Prostate gland (tissue), 2 donors: ENCODE results near the gene OR8H3. TPM values are rescaled to one million over a fixed set of nuclear protein-coding genes. Genes with fewer than 3 reads are reported as not detected.
"Not testable (repeated sequence)": the region's sequence is repeated elsewhere in the genome, so short reads cannot be mapped to it uniquely, and the experiment has no call there.

Experiments
- DNase-seq: peaks from one replicate; pipeline ENCODE4 v3.0.0-alpha.2; 2019; ENCODE audit warnings: low spot score
- H3K27ac ChIP-seq, 2 donors: fragments of 200-600 bp; sonication (generic); 2 replicates each; pipeline ENCODE4 v1.5.1; 2017 to 2019
- H3K27me3 ChIP-seq: fragments of 200-600 bp; sonication (generic); replicated peaks from 2 replicates; pipeline ENCODE4 v1.5.1; 2019; ENCODE audit not compliant: insufficient read depth
- H3K36me3 ChIP-seq, 2 donors: fragments of 200-600 bp; sonication (generic); 1 replicate in 1 of 2; 2 replicates in 1 of 2; pipeline versions ENCODE4 v1.5.1 to v1.8.1; 2017 to 2019
- H3K4me1 ChIP-seq: fragments of 200-600 bp; sonication (generic); replicated peaks from 2 replicates; pipeline ENCODE4 v1.5.1; 2019
- H3K4me3 ChIP-seq, 2 donors: fragments of 200-600 bp; sonication (generic); 2 replicates each; pipeline ENCODE4 v1.5.1; 2017 to 2019
- H3K9me3 ChIP-seq: fragments of 200-600 bp; sonication (generic); 2 replicates; pipeline ENCODE4 v1.5.1; 2017
- CTCF ChIP-seq, 4 experiments: fragments of 200-600 bp in 2 of 4; fragments of 450-650 bp in 2 of 4; sonication (generic) in 2 of 4; IDR thresholded peaks; 1 replicate in 3 of 4; 2 replicates in 1 of 4; pipeline ENCODE4 v1.5.1; 2016 to 2019; ENCODE audit warnings: antibody characterized with exemption in 4 of 4, mild to moderate bottlenecking in 2 of 4, moderate library complexity in 2 of 4
- POLR2A ChIP-seq: fragments of 450-650 bp; IDR thresholded peaks from one replicate; pipeline ENCODE4 v1.6.1; 2016; ENCODE audit warnings: antibody characterized with exemption, mild to moderate bottlenecking
- POLR2AphosphoS5 ChIP-seq: sonication (generic); formaldehyde crosslinking; IDR thresholded peaks from one replicate; pipeline ENCODE4 v1.6.1; 2017; ENCODE audit warnings: antibody characterized with exemption
- WGBS: methylation state at CpG from one replicate; pipeline ENCODE4 v1.1.5; 2018; 5-methylcytosine and 5-hydroxymethylcytosine counted together
- intact Hi-C: fragments of 100-400 bp; cut with DNase I; formaldehyde crosslinking; loops from one replicate; pipeline ENCODE4 v1.14.2; 2022
- total RNA-seq, 2 donors: library from RNA; depleted of rRNA; stranded (reverse); fragments of >200 nt; gene quantifications; one replicate each; pipeline ENCODE4 v1.1.0, GENCODE V29; 2016

Gene OR8H3
- total RNA-seq, 2 donors from 2014 or later, result not detected

- Histone ChIP-seq H3K4me3 (no peak within 1 kb of the TSS), H3K27ac (no peak within 1 kb of the TSS), H3K36me3 (no peaks in the 10 kb centered on the region), H3K4me1 (no peaks in the 10 kb centered on the region), H3K27me3 (no peaks in the 10 kb centered on the region), H3K9me3 (no peaks in the 10 kb centered on the region)
- no peak for DNase-seq
- TF ChIP-seq CTCF (IDR thresholded peaks at IDR 0.05) (no peak), POLR2AphosphoS5 (no peak), POLR2A (no peak)
- intact Hi-C loops, result no loop called here
These were observed 18.0 kb downstream of the OR8H3 start, which contains the start of gene OR8J3 for GRCh38 chr11:56140151-56140661. TSS of gene OR8J3 (minus strand) at chr11:56140201. CDS start at chr11:56137718, 2,483 bp downstream.

- H3K27me3 ChIP-seq, intact Hi-C loops: not testable (repeated sequence)
These were observed 21.5 kb downstream of the OR8H3 start for GRCh38 chr11:56143681-56144080.

GRCh38 chr11:56151376-56151775 is 29.2 kb downstream of the OR8H3 start:
- H3K36me3 ChIP-seq, result no peaks in the 10 kb centered on the region
- no peak overlapping the region for H3K27ac ChIP-seq
- intact Hi-C loops, result no loop called here
- DNase-seq, result no peak
- H3K4me1 ChIP-seq, result no peaks in the 10 kb centered on the region
- TF ChIP-seq POLR2A (no peak), POLR2AphosphoS5 (no peak)
- no peaks in the 10 kb centered on the region for H3K27me3 ChIP-seq
- WGBS, result 78% methylated on average over 1 of the region's 1 CpG
- H3K9me3 ChIP-seq, result no peaks in the 10 kb centered on the region
- no peak overlapping the region for H3K4me3 ChIP-seq

More at GRCh38 chr11:56143681-56144080, 21.5 kb downstream of the OR8H3 start:
- not testable (repeated sequence) for H3K9me3 ChIP-seq, H3K4me3 ChIP-seq, H3K36me3 ChIP-seq, H3K4me1 ChIP-seq, DNase-seq, H3K27ac ChIP-seq
- 92% methylated on average over 16 of the region's 30 CpGs for WGBS

GRCh38 chr11:56152333-56152732 is 30.2 kb downstream of the OR8H3 start:
- H3K4me3 ChIP-seq, result no peak overlapping the region
- DNase-seq, result no peak
- H3K27me3 ChIP-seq, result no peaks in the 10 kb centered on the region
- TF ChIP-seq CTCF (IDR thresholded peaks at IDR 0.05) (no peak), POLR2AphosphoS5 (no peak), POLR2A (no peak)
- intact Hi-C loops, result no loop called here
- H3K4me1 ChIP-seq, result no peaks in the 10 kb centered on the region
- H3K36me3 ChIP-seq, result no peaks in the 10 kb centered on the region
- no peaks in the 10 kb centered on the region for H3K9me3 ChIP-seq
- H3K27ac ChIP-seq, result no peak overlapping the region
- 93% methylated on average over 15 of the region's 15 CpGs for WGBS

GRCh38 chr11:56160217-56160616 is 38.0 kb downstream of the OR8H3 start, which contains the start of gene OR8K5:
TSS of gene OR8K5 (minus strand) at chr11:56160317. CDS start at chr11:56160317, 0 bp downstream.
- Histone ChIP-seq H3K27me3 (no peaks in the 10 kb centered on the region), H3K4me1 (no peaks in the 10 kb centered on the region), H3K36me3 (no peaks in the 10 kb centered on the region), H3K4me3 (no peak within 1 kb of the TSS), H3K27ac (no peak within 1 kb of the TSS), H3K9me3 (no peaks in the 10 kb centered on the region)
- WGBS, result 87% methylated on average over 3 of the region's 3 CpGs
- intact Hi-C loops, result no loop called here
- DNase-seq, result no peak
- no peak for TF ChIP-seq CTCF (IDR thresholded peaks at IDR 0.05)
- TF ChIP-seq POLR2AphosphoS5, result no peak
- TF ChIP-seq POLR2A, result no peak

GRCh38 chr11:56163804-56164203 is 41.6 kb downstream of the OR8H3 start:
- Histone ChIP-seq H3K4me1 (no peaks in the 10 kb centered on the region), H3K36me3 (no peaks in the 10 kb centered on the region), H3K27me3 (no peaks in the 10 kb centered on the region), H3K9me3 (no peaks in the 10 kb centered on the region), H3K4me3 (no peak overlapping the region), H3K27ac (no peak overlapping the region)
- intact Hi-C loops, result no loop called here
- TF ChIP-seq POLR2AphosphoS5 (no peak), POLR2A (no peak), CTCF (IDR thresholded peaks at IDR 0.05) (no peak)
- 64% methylated on average over 3 of the region's 3 CpGs for WGBS
- no peak for DNase-seq
